Measurements from ENCODE around the gene ITFG2. TPM values are rescaled to one million over a fixed set of nuclear protein-coding genes. Genes with fewer than 3 reads are reported as not detected.

The ITFG2 gene
- total and polyA plus RNA-seq, 2 donors from 2014 or later, result 23.6 to 48.2 TPM

DNA sequence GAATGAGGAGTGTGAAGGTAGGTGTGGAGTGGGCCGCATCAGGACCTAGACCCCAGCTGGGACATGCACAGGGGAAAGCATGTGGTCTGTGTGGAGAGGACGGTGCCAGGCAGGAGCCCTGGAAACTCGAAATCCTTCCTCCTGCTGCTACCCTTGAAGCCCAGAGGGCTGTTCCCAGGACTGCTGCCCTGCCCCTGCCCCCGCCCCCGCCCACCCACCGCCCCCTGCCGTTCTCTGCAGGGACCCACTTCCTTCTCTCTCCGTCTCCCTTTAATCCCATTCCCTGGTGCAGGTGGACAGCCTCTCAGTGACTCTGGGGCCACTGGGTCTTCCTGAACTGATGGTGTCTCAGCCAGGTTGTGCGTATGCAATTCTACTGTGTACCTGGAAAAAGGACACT is 8.0 kb downstream of the ITFG2 start:
- H3K9me3 ChIP-seq (ENCODE audit: control insufficient read depth in 2 of 3, insufficient read depth in 1 of 3, low read length in 3 of 3), result no peaks in the 10 kb centered on the region
- peaks cover 9 to 68% (median 42%) of the 10 kb centered on the region in 3 donors for H3K36me3 ChIP-seq (ENCODE audit: control insufficient read depth in 2 of 3, insufficient read depth in 3 of 3, low read length in 3 of 3)
- no peak for TF ChIP-seq CTCF (IDR thresholded peaks at IDR 0.05; ENCODE audit: borderline replicate concordance, extremely low read depth, insufficient read depth)
- H3K4me3 ChIP-seq (ENCODE audit: low read length in 3 of 3), result no peak overlapping the region
- intact Hi-C loops (cut with DNase I), result no loop called here
- no peak overlapping the region for H3K27ac ChIP-seq (ENCODE audit: low read depth in 2 of 2, low read length in 2 of 2)
- no peaks in the 10 kb centered on the region for H3K27me3 ChIP-seq (ENCODE audit: control insufficient read depth, insufficient read depth, low read length)
- no peak overlapping the region for H3K9ac ChIP-seq (ENCODE audit: low read length in 3 of 3)
- no peaks in the 10 kb centered on the region for H3K4me1 ChIP-seq (ENCODE audit: control insufficient read depth in 2 of 3, insufficient read depth in 2 of 3, low read depth in 1 of 3, low read length in 3 of 3)
- DNase-seq, result no peak
- FAIRE-seq, result no peak

- no peak overlapping the region for H3K27ac ChIP-seq (ENCODE audit: low read depth in 2 of 2, low read length in 2 of 2)
- H3K4me1 ChIP-seq (ENCODE audit: control insufficient read depth in 2 of 3, insufficient read depth in 2 of 3, low read depth in 1 of 3, low read length in 3 of 3), result no peaks in the 10 kb centered on the region
- intact Hi-C loops (cut with DNase I), result no loop called here
- H3K4me3 ChIP-seq (ENCODE audit: low read length in 3 of 3), result no peak overlapping the region
- FAIRE-seq (no peak), DNase-seq (no peak)
- no peak for TF ChIP-seq CTCF (IDR thresholded peaks at IDR 0.05; ENCODE audit: borderline replicate concordance, extremely low read depth, insufficient read depth)
- H3K9ac ChIP-seq (ENCODE audit: low read length in 3 of 3), result no peak overlapping the region
- H3K9me3 ChIP-seq (ENCODE audit: control insufficient read depth in 2 of 3, insufficient read depth in 1 of 3, low read length in 3 of 3), result no peaks in the 10 kb centered on the region
- peaks cover 6 to 79% (median 47%) of the 10 kb centered on the region in 3 donors for H3K36me3 ChIP-seq (ENCODE audit: control insufficient read depth in 2 of 3, insufficient read depth in 3 of 3, low read length in 3 of 3)
- H3K27me3 ChIP-seq (ENCODE audit: control insufficient read depth, insufficient read depth, low read length), result no peaks in the 10 kb centered on the region
These were observed 11.0 kb downstream of the ITFG2 start for GRCh38 chr12:2823483-2823882.

- intact Hi-C loops (cut with DNase I), result no loop called here
- DNase-seq (no peak), FAIRE-seq (no peak)
- Histone ChIP-seq H3K9ac (ENCODE audit: low read length in 3 of 3) (no peak overlapping the region), H3K9me3 (ENCODE audit: control insufficient read depth in 2 of 3, insufficient read depth in 1 of 3, low read length in 3 of 3) (no peaks in the 10 kb centered on the region), H3K4me1 (ENCODE audit: control insufficient read depth in 2 of 3, insufficient read depth in 2 of 3, low read depth in 1 of 3, low read length in 3 of 3) (no peaks in the 10 kb centered on the region), H3K36me3 (ENCODE audit: control insufficient read depth in 2 of 3, insufficient read depth in 3 of 3, low read length in 3 of 3) (peaks cover 6 to 79% (median 45%) of the 10 kb centered on the region in 3 donors), H3K4me3 (ENCODE audit: low read length in 3 of 3) (no peak overlapping the region), H3K27ac (ENCODE audit: low read depth in 2 of 2, low read length in 2 of 2) (no peak overlapping the region), H3K27me3 (ENCODE audit: control insufficient read depth, insufficient read depth, low read length) (no peaks in the 10 kb centered on the region)
- TF ChIP-seq CTCF (IDR thresholded peaks at IDR 0.05; ENCODE audit: borderline replicate concordance, extremely low read depth, insufficient read depth), result no peak
These were observed 12.1 kb downstream of the ITFG2 start for GRCh38 chr12:2824541-2824940.

DNA sequence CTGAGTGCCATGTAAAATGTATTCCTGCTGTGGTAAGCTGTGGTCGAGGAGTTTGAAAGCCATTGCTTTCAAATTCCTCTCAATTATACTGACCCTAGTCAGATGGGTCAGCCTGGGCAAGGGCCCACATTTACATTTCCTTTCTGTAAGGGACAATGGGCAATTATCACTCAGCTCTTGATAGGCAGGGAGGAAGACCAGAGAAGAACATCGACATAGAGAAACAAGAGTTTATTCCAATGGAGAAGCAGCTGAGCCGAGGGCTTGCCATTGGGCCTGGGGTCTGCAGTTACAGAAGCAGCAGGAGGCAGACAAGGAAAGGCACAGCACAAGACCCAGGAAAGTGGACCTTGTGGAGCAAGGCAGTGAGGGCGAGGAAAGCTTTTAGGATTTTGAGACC is 12.7 kb downstream of the ITFG2 start:
- H3K9me3 ChIP-seq (ENCODE audit: control insufficient read depth in 2 of 3, insufficient read depth in 1 of 3, low read length in 3 of 3), result no peaks in the 10 kb centered on the region
- no peak for TF ChIP-seq CTCF (IDR thresholded peaks at IDR 0.05; ENCODE audit: borderline replicate concordance, extremely low read depth, insufficient read depth)
- intact Hi-C loops (cut with DNase I), result no loop called here
- no peaks in the 10 kb centered on the region for H3K27me3 ChIP-seq (ENCODE audit: control insufficient read depth, insufficient read depth, low read length)
- no peak for DNase-seq
- peaks cover 6 to 74% (median 44%) of the 10 kb centered on the region in 3 donors for H3K36me3 ChIP-seq (ENCODE audit: control insufficient read depth in 2 of 3, insufficient read depth in 3 of 3, low read length in 3 of 3)
- H3K27ac ChIP-seq (ENCODE audit: low read depth in 2 of 2, low read length in 2 of 2), result no peak overlapping the region
- no peak overlapping the region for H3K9ac ChIP-seq (ENCODE audit: low read length in 3 of 3)
- no peak overlapping the region for H3K4me3 ChIP-seq (ENCODE audit: low read length in 3 of 3)
- no peaks in the 10 kb centered on the region for H3K4me1 ChIP-seq (ENCODE audit: control insufficient read depth in 2 of 3, insufficient read depth in 2 of 3, low read depth in 1 of 3, low read length in 3 of 3)
- FAIRE-seq, result no peak

All from kidney (tissue), 14 donors.